ENCODE results near the gene ZMYND10. TPM values are rescaled to one million over a fixed set of nuclear protein-coding genes. Genes with fewer than 3 reads are reported as not detected.

Gene ZMYND10
- total RNA-seq, 1 experiment from 2014 or later: 0.74 TPM

GRCh38 chr3:50295553-50296431, 49.7 kb downstream of the ZMYND10 start:
- no peak for DNase-seq (ENCODE audit: low spot score)
- no peaks in the 10 kb centered on the region for H3K36me3 Mint-ChIP-seq
- H3K4me3 Mint-ChIP-seq: no peak overlapping the region
- POLR2A ChIA-PET: no interaction called here
- no peak for ATAC-seq
- H3K27ac Mint-ChIP-seq: 0 out of 2 replicates have a peak overlapping the region, but pooled peaks have one; percentile 51
- peaks cover 21% of the 10 kb centered on the region for H3K4me1 Mint-ChIP-seq
- CTCF ChIA-PET: interaction anchor here (0.5 to 1.5 kb wide), 3 partner anchors 26 to 101 kb away, joined by 4 to 5 read pairs (median 4); no protein-coding TSS in a partner anchor
- no peaks in the 10 kb centered on the region; the same call in 1 of the 2 replicates for H3K27me3 Mint-ChIP-seq (ENCODE audit: low read depth)
- H3K9me3 Mint-ChIP-seq: no peaks in the 10 kb centered on the region
- TF ChIP-seq ZNF263 (CRISPR knock-in tag; IDR thresholded peaks at IDR 0.05; ENCODE audit: low read depth): no peak
- TF ChIP-seq USF1 (CRISPR knock-in tag; IDR thresholded peaks at IDR 0.05): no peak
- no peak for TF ChIP-seq AR (CRISPR knock-in tag; IDR thresholded peaks at IDR 0.05)
- no peak for TF ChIP-seq ARID4B (CRISPR knock-in tag; IDR thresholded peaks at IDR 0.05; ENCODE audit: borderline replicate concordance)
- TF ChIP-seq ETV6 (CRISPR knock-in tag; IDR thresholded peaks at IDR 0.05): no peak
- TF ChIP-seq ZNF532 (CRISPR knock-in tag; IDR thresholded peaks at IDR 0.05; ENCODE audit: borderline replicate concordance): no peak
- no peak for TF ChIP-seq PRRX2 (CRISPR knock-in tag; IDR thresholded peaks at IDR 0.05)
- TF ChIP-seq TEAD4 (CRISPR knock-in tag; IDR thresholded peaks at IDR 0.05): no peak
- TF ChIP-seq AFF4 (CRISPR knock-in tag; IDR thresholded peaks at IDR 0.05; ENCODE audit: borderline replicate concordance): no peak
- no peak for TF ChIP-seq CREM (CRISPR knock-in tag; IDR thresholded peaks at IDR 0.05)
- TF ChIP-seq ZBTB43 (CRISPR knock-in tag; IDR thresholded peaks at IDR 0.05): no peak
- TF ChIP-seq E2F4 (CRISPR knock-in tag; IDR thresholded peaks at IDR 0.05; ENCODE audit: borderline replicate concordance, low read depth): no peak
- no peak for TF ChIP-seq SOX15 (CRISPR knock-in tag; IDR thresholded peaks at IDR 0.05)
- TF ChIP-seq ZNF423 (CRISPR knock-in tag; IDR thresholded peaks at IDR 0.05): no peak

Measured in WTC11 (cell line).